ENCODE results near the gene DPY19L1.

DNA sequence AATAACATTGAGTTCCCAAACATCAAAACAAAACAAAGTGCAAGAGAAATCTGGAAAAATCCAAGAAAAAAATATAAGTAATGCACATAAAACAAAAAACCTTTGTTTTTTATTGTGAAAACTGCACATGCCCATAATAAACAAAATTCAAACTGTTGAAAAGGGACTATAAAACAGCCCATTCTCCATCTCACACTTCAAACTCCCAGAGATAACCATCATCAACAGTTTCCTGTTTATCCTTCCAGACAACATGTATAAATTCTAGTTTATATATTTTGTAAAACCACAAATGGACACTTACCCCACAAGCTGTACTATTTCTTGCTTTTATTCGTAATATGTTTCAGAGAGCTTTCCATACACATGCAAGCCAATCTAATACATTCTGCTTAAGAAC is 79.3 kb downstream of the DPY19L1 start:
- no peak for TF ChIP-seq POLR2AphosphoS5 (IDR thresholded peaks at IDR 0.05; ENCODE audit: low read depth, low read length)
- TF ChIP-seq CTCF (IDR thresholded peaks at IDR 0.05 in 2 of 3, conservative IDR thresholded peaks at IDR 0.05 in 1 of 3; ENCODE audit: borderline replicate concordance in 1 of 3, insufficient read depth in 1 of 3, low read depth in 2 of 3, low read length in 2 of 3), result no peak
- TF ChIP-seq REST (IDR thresholded peaks at IDR 0.05; ENCODE audit: low read depth), result no peak
- TF ChIP-seq SP1 (IDR thresholded peaks at IDR 0.05; ENCODE audit: low read depth), result no peak
- TF ChIP-seq POLR2A (IDR thresholded peaks at IDR 0.05; ENCODE audit: borderline replicate concordance, extremely low read depth, insufficient read depth, insufficient read length), result no peak

All from HCT116 (cell line).